HK-2 (cell line): Measurements from ENCODE around the gene GLA.
A peak's percentile ranks its signal among the peaks of the same experiment; 100 is the strongest.

ENCODE experiments used
- DNase-seq: peaks from one replicate; pipeline ENCODE4 v3.0.0-alpha.2; 2018; ENCODE audit not compliant: unreplicated experiment

Gene GLA

GRCh38 chrX:101357166-101357795 lies 50.4 kb downstream of the GLA start:
- DNase-seq = no peak

DNA sequence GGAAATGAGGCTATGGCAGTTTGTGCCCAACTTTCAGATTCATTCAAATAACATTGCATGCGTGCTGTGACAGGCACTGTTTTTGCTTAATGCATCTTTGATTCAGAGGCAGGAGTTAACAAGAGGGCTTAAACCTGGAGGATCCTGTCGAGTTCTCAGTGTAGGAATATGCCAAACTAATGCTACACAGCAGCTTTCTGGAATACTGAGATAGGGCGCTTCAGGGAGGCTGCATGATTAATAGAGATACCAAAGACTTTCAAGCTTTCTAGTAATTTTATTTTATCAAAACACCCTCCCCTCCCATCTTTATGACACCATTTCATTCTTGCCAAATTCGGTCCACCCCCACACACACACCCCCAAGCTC lies 58.5 kb downstream of the GLA start:
- no peak for DNase-seq

DNA sequence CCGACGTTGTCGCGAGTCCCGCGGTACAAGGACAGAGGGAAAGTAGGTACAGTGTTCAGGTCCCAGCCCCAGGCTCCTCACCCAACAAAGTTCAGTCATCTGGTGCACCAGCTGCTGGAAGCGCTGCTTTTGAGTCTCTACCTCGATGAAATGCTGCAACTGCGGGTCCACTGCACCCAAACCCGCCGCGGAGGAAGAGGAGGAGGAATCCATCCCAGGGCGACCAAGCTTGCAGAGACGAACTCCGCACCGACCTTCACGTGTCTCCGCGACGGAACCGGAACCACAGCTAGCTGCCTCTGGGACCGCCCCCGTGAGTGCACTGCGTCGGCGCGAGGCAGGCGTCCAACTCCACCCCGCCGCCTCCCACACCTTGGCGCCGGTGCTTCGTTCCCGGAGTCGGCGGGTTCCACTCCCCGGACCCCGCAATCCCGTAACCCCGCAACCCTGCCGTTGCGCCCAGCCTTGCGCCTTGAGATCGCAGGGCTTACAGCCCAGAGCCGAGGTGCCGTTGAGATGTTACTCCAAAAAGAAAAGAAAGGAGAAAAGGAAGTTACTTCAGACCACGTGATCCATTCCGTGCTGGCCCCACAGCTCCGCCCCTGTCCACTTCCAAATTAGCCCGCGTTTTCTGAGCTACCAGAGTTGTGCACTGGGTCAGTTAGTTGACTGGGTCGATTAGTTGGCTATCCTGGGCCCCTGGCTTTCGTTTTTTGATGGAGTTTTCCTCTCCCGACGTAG lies 59.1 kb downstream of the GLA start, which contains the start of gene TIMM8A:
TIMM8A (minus strand) TSS at position 291 of the 741 bp plus-strand sequence; CDS start at position 213, 78 bp downstream.
- peak; percentile 80 for DNase-seq

- no peak for DNase-seq
These were observed 59.8 kb downstream of the GLA start for GRCh38 chrX:101347859-101348451.
